NCI-H345 (cell line): ENCODE data around the gene TRABD2B.
A peak's percentile ranks its signal among the peaks of the same experiment; 100 is the strongest.

Source experiments
- DNase-seq: peaks from one replicate; lab custom pipeline; 2025; lab: John Stamatoyannopoulos, UW

The TRABD2B gene

GRCh38 chr1:47997289-47998200 lies at the start of gene TRABD2B:
TSS of gene TRABD2B (minus strand) at chr1:47997385.
- DNase-seq, result peak; percentile 72

- DNase-seq, result no peak
Measured at GRCh38 chr1:48044311-48044710, 47.1 kb upstream of the TRABD2B start.

DNA sequence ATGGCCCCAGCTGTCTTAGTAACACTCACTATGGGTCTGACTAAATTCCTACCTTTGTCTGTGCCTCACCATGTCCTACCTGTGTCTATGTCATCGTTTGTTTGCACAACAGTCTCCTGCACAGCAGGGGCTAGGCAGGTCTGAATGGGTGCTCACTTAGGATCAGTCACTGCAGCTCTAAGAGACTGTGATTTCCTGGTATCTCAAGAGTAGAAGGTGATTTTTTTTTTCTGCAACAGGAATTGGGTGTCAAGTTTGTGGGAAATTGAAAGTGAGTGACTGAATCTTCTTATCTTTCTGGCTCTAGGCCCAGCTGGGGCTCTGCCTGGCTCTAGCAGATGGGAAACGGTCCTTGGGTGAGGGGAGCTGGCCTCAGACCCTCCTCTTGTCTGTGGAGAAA lies 46.4 kb upstream of the TRABD2B start:
- DNase-seq, result peak; percentile 91

DNA sequence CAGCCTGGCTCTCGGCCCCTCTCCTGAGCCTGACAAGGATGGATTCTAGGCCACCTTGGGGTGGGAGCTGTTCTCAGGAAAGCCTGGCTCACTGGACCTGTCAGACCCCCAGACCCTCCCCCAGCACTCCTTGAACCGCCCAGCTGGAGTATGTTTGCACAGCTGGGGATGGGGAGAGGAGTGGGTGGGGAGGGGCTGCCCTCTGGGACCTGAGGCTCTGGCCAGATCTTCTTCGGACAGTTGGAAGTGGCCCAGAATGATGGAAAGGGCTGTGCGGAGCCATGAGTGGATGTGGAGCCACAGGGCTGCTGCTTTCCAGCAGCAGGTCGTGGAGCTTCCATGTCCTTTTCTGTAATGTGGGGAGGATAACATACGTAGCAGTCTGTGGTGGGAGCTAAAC lies 43.0 kb upstream of the TRABD2B start:
- no peak for DNase-seq

DNA sequence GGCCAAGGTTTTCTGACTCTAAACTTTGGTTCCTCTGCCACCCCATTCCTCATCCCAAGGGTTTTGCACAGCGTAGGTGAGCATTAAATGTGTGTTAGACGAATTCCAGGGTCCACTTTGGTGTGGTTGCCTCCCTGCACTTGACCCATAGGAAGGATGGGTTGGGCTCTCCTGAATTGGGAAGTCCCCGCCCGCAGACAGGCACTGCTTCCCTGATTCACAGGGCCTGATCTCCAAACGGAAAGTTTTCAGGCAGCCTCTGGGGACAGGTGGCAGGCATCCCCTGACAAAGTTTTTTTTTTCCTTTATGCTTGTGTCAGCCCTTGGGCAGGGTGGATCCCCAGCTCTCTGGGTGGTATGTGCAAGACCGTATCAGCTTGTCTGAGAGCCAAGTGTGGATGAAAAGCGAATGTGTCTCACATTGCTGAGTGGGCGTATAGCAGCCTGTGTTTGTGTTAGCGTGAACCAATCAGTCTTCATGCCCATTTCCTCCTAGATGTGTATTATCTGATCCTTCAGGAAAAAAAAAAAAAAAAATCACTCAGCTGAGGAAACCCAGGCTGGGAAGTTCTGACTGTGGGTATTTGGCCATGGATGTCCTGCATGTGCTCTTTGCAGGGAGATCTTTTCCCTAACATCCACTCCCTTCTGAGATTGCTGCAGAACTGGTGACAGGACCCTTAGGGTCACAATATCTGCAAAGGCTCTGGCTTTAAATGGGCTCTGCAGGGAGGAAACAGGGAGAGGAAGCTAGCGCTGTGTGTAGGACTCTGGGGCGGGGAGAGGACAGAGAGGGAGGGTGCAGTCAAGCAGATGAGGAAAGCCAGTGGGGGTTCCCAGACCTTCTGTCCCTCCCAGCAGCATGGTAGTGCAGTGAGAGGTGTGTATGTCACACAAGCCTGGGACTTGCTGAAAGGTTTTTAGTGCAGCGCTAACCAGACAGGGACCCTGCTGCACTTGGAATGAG lies 42.2 kb upstream of the TRABD2B start:
- peak; percentile 80 for DNase-seq

DNA sequence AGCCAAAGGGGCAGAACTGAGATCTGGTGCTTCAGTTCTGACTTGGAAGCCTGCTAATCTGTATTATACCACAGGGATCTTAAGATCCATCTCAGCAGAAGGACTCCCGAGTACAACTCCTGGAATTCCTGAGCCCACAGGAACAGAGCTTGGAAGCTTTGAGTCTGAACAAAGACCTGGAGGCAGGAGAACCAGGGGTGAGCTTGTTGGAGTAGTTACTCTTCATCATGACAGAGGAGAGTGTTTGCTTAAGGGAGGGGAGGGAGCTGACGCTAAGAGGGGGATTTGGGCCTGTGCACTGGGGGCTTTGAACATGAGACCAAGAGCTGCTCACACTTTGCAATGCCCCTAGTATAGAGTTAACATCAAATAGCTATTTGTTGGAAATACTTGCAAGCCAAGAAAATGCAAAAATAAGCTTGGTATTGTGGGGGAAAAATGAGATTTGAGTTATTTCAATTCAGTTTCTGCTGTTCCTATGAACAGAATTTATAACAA lies 41.1 kb upstream of the TRABD2B start:
- DNase-seq, result peak; percentile 31

DNA sequence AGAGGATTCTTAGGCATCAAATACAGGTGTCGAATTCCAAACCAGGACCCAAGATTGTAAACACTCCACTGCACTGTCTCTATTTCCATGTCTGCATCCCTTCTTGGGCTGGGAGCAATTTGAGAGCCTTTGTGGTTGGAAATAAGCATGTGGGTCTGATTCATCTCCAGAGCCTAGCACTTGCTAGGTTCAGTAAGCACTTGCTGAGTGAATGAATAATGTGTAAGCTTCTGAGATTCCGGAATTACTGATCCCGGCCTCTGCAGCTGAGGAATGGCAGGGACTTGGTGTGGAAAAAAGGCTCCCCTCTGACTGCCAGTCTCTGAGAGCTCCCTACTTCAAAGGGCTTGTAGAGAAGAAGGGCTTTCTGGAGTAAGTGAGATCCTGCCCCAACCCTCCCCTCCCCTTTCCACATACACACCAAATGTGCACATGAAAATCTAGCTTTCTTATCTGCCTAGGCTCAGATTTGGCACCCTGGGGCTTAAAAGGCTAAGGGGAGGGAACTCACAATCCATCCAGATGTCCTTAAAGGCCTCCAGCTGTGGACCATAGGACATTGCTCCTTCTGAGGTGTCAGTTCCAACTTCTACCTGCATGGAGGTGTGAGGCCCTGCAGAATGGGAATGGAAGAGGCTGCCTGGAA lies 39.6 kb upstream of the TRABD2B start:
- DNase-seq, result no peak

DNA sequence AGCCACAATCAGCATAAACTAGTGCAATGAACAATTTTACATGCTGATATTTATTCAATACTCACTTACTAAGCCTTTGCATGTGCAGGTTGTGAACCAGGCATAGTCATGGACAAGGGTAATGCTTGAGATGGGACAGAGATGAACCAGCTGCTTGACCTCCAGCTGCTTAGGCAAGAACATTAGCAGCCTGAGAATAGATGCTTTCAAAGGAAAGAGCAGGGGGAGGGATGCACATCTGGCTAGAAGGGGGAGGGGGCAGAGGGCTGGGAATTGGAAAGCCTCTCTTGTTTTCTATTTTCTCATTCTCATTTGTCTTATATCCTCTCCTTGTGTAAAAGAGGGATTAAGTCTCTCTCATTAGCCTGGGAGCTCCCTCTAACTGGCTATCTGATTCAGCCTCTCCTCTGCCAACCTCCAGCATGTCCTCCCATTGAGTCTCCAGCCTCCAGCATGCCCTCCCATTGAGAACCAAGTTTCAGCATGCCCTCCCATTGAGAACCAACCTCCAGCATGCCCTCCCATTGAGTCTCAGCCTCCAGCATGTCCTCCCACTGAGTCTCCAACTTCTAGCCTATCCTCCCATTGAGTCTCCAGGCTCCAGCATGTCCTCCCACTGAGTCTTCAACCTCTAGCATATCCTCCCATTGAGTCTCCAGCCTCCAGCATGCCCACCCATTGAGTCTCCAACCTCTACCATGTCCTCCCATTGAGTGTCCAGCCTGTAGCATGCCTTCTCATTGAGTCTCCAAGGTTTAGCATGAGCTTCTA lies 38.4 kb upstream of the TRABD2B start:
- DNase-seq, result no peak

GRCh38 chr1:48033495-48034045 lies 36.4 kb upstream of the TRABD2B start:
- no peak for DNase-seq

- no peak for DNase-seq
Measured at GRCh38 chr1:48031676-48032075, 34.5 kb upstream of the TRABD2B start.

DNA sequence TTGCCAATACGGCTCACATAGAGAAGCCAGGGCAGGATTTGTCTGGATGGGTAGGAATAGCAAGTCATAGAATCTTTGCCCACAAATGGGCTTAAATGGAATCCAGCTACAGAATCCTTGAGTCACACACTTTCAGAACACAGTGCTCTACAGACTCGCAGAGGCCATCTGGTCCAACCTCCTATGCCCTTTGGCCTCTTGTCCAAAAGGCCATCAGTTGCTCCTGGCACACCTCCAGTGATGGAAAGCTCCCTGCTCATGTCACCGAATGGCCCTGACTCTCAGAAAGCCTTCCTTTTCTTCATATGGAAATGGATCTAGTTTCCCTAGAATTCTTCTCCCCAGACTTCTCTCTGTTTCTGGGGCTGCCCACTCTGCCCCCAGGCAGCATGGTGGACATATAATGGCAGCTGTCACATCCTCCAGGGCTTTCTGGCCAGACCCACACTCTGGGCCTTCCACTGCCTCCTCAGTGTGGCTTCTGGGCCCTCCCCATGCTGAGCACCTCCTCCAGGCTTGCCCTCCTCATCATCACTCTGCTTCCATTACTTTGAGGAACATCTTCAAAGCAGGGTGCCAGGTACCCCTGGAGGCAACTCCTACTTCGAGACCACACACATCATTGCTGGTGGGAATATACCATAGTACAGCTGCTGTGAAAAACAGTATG lies 33.6 kb upstream of the TRABD2B start:
- DNase-seq, result no peak

DNA sequence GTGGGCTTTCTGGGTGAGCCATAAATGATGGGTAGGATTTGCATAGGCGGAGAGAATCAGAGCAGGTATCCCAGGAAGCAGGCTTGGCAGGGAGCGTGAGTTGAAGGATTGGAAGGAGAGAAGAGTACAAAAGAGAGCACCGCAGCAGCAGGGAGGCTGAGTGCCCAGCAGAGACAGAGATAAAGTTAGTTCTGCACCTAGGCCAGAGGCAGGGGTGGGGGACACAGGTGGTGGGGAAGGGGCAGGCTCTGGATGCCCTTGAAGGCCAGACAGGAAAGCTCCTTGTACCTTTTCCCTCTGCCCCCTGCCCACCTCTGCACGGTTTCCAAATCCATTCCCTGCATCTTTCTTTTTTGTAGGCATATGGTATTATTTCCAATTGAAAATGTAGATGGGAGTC lies 33.0 kb upstream of the TRABD2B start:
- DNase-seq, result no peak

DNA sequence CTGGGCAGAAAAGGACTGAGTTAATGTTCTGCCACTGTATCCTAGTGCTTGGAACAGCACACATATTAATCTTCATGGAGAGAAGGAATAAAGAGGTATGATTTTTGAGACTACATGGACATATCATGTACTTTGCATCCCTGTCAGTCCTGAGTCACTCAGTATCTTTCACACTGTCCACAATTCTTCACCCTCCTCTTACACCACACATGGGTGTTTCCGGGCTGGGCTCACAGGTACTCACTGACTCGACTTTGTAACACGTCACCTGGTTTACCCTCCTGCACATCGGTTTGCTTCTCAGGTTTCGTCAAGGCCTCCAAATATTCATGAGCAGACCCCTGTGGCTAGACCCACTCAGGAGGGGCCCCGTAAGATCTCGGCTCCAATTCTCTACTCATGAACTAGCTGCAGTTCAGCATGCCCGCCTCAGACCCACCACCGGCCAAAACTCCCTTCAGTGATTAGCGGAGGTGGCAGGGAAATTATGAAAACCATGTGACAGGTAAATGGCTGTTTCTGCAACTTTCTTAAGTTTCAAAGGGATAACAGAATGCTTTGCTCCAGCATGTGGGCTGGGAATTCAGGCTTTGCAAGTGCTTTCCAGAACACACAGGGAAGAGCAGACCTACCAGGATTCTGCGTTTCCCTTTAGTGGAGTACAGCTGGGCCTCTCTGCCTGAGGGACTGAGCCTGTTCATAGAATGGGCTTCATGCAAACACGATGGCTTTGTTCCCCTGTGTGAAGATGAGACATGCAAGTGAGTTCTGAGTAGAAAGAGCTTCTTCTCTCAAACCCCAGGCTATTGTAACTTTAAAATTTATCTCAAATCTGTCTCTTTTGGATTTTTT lies 31.3 kb upstream of the TRABD2B start:
- no peak for DNase-seq

GRCh38 chr1:48027533-48027835 lies 30.3 kb upstream of the TRABD2B start:
- no peak for DNase-seq

GRCh38 chr1:48026701-48027532 lies 29.7 kb upstream of the TRABD2B start:
- no peak for DNase-seq

- DNase-seq, result no peak
Measured at GRCh38 chr1:48026275-48026674, 29.1 kb upstream of the TRABD2B start.

- DNase-seq, result no peak
Measured at GRCh38 chr1:48025076-48025475, 27.9 kb upstream of the TRABD2B start.

- DNase-seq, result no peak
Measured at GRCh38 chr1:48023488-48023887, 26.3 kb upstream of the TRABD2B start.

GRCh38 chr1:48022306-48022705 lies 25.1 kb upstream of the TRABD2B start:
- no peak for DNase-seq
